Trophoblast cell (in vitro differentiated cells and primary cell): ENCODE measurements around the gene GTF3C4.
A peak's percentile ranks its signal among the peaks of the same experiment; 100 is the strongest.

ENCODE experiments used
- DNase-seq, 2 donors: peaks; one replicate each; pipeline ENCODE4 v3.0.0-alpha.2; 2016
- H2AFZ ChIP-seq: 2 replicates; pipeline ENCODE4 v1.6.1; 2013; ENCODE audit warnings: low read length, moderate library complexity, mild to moderate bottlenecking; ENCODE audit not compliant: insufficient read depth, poor library complexity
- H2AK5ac ChIP-seq: 2 replicates; pipeline ENCODE4 v1.6.1; 2013; ENCODE audit warnings: mild to moderate bottlenecking, low read length
- H2BK120ac ChIP-seq: 2 replicates; pipeline ENCODE4 v1.6.1; 2013; ENCODE audit warnings: low read length, mild to moderate bottlenecking, moderate library complexity; ENCODE audit not compliant: insufficient read depth, poor library complexity
- H2BK12ac ChIP-seq: 2 replicates; pipeline ENCODE4 v1.6.1; 2013; ENCODE audit warnings: mild to moderate bottlenecking, low read length, moderate library complexity
- H2BK5ac ChIP-seq: 2 replicates; pipeline ENCODE4 v1.6.1; 2013; ENCODE audit warnings: low read length, low read depth, moderate library complexity, mild to moderate bottlenecking; ENCODE audit not compliant: poor library complexity
- H3K14ac ChIP-seq: 2 replicates; pipeline ENCODE4 v1.6.1; 2013; ENCODE audit warnings: mild to moderate bottlenecking, low read length
- H3K18ac ChIP-seq: 2 replicates; pipeline ENCODE4 v1.6.1; 2013; ENCODE audit warnings: mild to moderate bottlenecking, low read length
- H3K23ac ChIP-seq: 2 replicates; pipeline ENCODE4 v1.6.1; 2013; ENCODE audit warnings: low read length
- H3K27ac ChIP-seq: 2 replicates; pipeline ENCODE4 v1.5.1; 2013; ENCODE audit warnings: low read depth, mild to moderate bottlenecking, inconsistent platforms, low read length, moderate library complexity
- H3K27me3 ChIP-seq: 2 replicates; pipeline ENCODE4 v1.6.1; 2013; ENCODE audit warnings: inconsistent platforms, mild to moderate bottlenecking, low read length, moderate library complexity; ENCODE audit not compliant: insufficient read depth
- H3K36me3 ChIP-seq, 2 experiments: 1 replicate in 1 of 2; 2 replicates in 1 of 2; pipeline ENCODE4 v1.6.1; 2013; ENCODE audit warnings: low read length in 2 of 2, mild to moderate bottlenecking in 2 of 2, moderate library complexity in 1 of 2; ENCODE audit not compliant: insufficient read depth in 2 of 2, control insufficient read depth in 1 of 2
- H3K4ac ChIP-seq: 2 replicates; pipeline ENCODE4 v1.6.1; 2013; ENCODE audit warnings: low read depth, mild to moderate bottlenecking, low read length, moderate library complexity
- H3K4me1 ChIP-seq, 2 experiments: 1 replicate in 1 of 2; 2 replicates in 1 of 2; pipeline ENCODE4 v1.6.1; 2013; ENCODE audit warnings: low read length in 2 of 2, mild to moderate bottlenecking in 2 of 2, moderate library complexity in 1 of 2; ENCODE audit not compliant: insufficient read depth in 2 of 2, control insufficient read depth in 1 of 2
- H3K4me2 ChIP-seq: 2 replicates; pipeline ENCODE4 v1.6.1; 2013; ENCODE audit warnings: inconsistent platforms, mild to moderate bottlenecking, low read length, moderate library complexity
- H3K4me3 ChIP-seq: 2 replicates; pipeline ENCODE4 v1.5.1; 2013; ENCODE audit warnings: mild to moderate bottlenecking, low read depth, low read length, inconsistent platforms
- H3K79me1 ChIP-seq: one replicate; pipeline ENCODE4 v1.6.1; 2013; ENCODE audit warnings: low read length
- H3K79me2 ChIP-seq: 2 replicates; pipeline ENCODE4 v1.6.1; 2013; ENCODE audit warnings: low read length, mild to moderate bottlenecking; ENCODE audit not compliant: control insufficient read depth, insufficient read depth, poor library complexity
- H3K9ac ChIP-seq: 2 replicates; pipeline ENCODE4 v1.6.1; 2013; ENCODE audit warnings: mild to moderate bottlenecking, low read length
- H3K9me3 ChIP-seq: 2 replicates; pipeline ENCODE4 v1.6.1; 2013; ENCODE audit warnings: low read depth, mild to moderate bottlenecking, control low read depth, inconsistent platforms, low read length; ENCODE audit not compliant: insufficient read depth
- H4K12ac ChIP-seq: 2 replicates; pipeline ENCODE4 v1.6.1; 2013; ENCODE audit warnings: low read depth, mild to moderate bottlenecking, low read length, moderate library complexity
- H4K8ac ChIP-seq: 2 replicates; pipeline ENCODE4 v1.6.1; 2013; ENCODE audit warnings: low read depth, mild to moderate bottlenecking, low read length, moderate library complexity
- H4K91ac ChIP-seq: one replicate; pipeline ENCODE4 v1.6.1; 2013; ENCODE audit warnings: low read depth, mild to moderate bottlenecking, low read length, moderate library complexity
- WGBS: extraction: QIAGEN DNeasy Blood & Tissue Kit; methylation state at CpG from one replicate; pipeline ENCODE4 v1.1.7; 2013; ENCODE audit warnings: missing lambda C conversion rate; ENCODE audit not compliant: insufficient read length, insufficient coverage; ENCODE audit errors: extremely low coverage; 5-methylcytosine and 5-hydroxymethylcytosine counted together

Gene GTF3C4

DNA sequence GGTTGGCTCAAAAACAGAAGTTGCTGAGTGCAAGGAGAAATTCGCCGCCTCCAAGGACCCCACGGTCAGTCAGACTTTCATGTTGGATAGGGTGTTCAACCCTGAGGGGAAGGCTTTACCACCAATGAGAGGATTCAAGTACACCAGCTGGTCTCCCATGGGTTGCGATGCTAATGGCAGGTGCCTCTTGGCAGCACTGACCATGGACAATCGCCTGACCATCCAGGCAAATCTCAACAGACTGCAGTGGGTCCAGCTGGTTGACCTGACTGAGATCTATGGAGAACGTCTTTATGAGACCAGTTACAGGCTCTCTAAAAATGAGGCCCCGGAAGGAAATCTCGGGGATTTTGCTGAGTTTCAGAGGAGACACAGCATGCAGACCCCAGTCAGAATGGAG, 7.7 kb downstream of the GTF3C4 start:
- no peak overlapping the region for H2AFZ ChIP-seq
- H3K36me3 ChIP-seq, result peaks cover 17 to 24% of the 10 kb centered on the region in 2 experiments
- no peaks in the 10 kb centered on the region for H3K79me2 ChIP-seq
- H3K27me3 ChIP-seq, result no peaks in the 10 kb centered on the region
- H3K9me3 ChIP-seq, result no peaks in the 10 kb centered on the region
- no peak overlapping the region for H3K18ac ChIP-seq
- H3K4me1 ChIP-seq, result peaks cover 0 to 2% of the 10 kb centered on the region in 2 experiments
- DNase-seq, result no peak
- no peak overlapping the region for H3K9ac ChIP-seq
- no peak overlapping the region for H2AK5ac ChIP-seq
- H3K27ac ChIP-seq, result no peak overlapping the region
- H2BK12ac ChIP-seq, result no peak overlapping the region
- no peak overlapping the region for H4K12ac ChIP-seq
- no peak overlapping the region for H3K23ac ChIP-seq
- no peak overlapping the region for H3K4me3 ChIP-seq
- H3K4ac ChIP-seq, result no peak overlapping the region
- no peak overlapping the region for H3K4me2 ChIP-seq
- H4K91ac ChIP-seq, result no peak overlapping the region
- no peak overlapping the region for H2BK5ac ChIP-seq
- no peak overlapping the region for H4K8ac ChIP-seq
- H3K79me1 ChIP-seq, result no peaks in the 10 kb centered on the region
- no peak overlapping the region for H3K14ac ChIP-seq
- no CpG with 5 or more reads among the region's 8 CpGs for WGBS
- H2BK120ac ChIP-seq, result no peak overlapping the region

DNA sequence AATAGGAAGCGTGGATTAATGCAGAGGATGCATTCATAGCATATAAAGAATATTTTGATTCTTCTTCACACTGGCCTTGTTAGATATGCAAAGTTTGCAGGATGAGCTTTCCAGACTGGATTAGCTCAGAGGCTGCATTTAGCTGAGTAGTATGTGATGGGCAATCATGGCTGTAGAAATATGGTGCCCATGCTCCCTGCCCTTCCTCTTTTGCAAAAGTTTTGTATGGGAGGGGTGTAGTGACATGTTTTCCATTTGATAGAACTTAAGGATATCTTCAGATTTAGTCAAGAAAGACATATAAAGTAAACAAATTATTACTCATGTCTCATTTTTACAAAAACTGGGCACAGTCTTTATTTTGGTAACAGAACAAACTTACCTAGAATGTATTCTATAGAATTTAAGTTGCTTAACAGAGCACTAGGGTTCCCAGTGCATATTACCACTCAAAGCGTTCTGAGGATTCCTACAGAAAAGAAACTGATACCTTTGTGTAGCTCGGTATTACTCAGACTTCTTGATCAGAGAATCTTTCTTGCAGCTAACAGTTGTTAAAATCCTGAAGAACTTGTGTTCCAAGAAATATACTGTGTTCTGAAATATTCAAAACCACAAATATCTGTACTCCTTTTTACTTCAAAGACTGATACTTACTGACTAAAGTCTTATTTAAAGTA, 9.8 kb downstream of the GTF3C4 start:
- H4K91ac ChIP-seq, result no peak overlapping the region
- no peak overlapping the region for H3K18ac ChIP-seq
- no peak overlapping the region for H3K4me3 ChIP-seq
- no peak overlapping the region for H2BK5ac ChIP-seq
- H3K9me3 ChIP-seq, result no peaks in the 10 kb centered on the region
- H3K27me3 ChIP-seq, result no peaks in the 10 kb centered on the region
- H3K36me3 ChIP-seq, result peaks cover 24 to 33% of the 10 kb centered on the region in 2 experiments
- H3K79me1 ChIP-seq, result no peaks in the 10 kb centered on the region
- no peak overlapping the region for H2AFZ ChIP-seq
- WGBS, result no CpG with 5 or more reads among the region's 3 CpGs
- no peak overlapping the region for H4K12ac ChIP-seq
- no peak overlapping the region for H4K8ac ChIP-seq
- H3K4ac ChIP-seq, result no peak overlapping the region
- H3K79me2 ChIP-seq, result no peaks in the 10 kb centered on the region
- no peaks in the 10 kb centered on the region for H3K4me1 ChIP-seq
- H3K9ac ChIP-seq, result no peak overlapping the region
- no peak overlapping the region for H2AK5ac ChIP-seq
- H3K23ac ChIP-seq, result no peak overlapping the region
- no peak overlapping the region for H2BK120ac ChIP-seq
- H3K27ac ChIP-seq, result no peak overlapping the region
- no peak overlapping the region for H3K4me2 ChIP-seq
- H2BK12ac ChIP-seq, result no peak overlapping the region
- H3K14ac ChIP-seq, result no peak overlapping the region
- DNase-seq, result no peak

DNA sequence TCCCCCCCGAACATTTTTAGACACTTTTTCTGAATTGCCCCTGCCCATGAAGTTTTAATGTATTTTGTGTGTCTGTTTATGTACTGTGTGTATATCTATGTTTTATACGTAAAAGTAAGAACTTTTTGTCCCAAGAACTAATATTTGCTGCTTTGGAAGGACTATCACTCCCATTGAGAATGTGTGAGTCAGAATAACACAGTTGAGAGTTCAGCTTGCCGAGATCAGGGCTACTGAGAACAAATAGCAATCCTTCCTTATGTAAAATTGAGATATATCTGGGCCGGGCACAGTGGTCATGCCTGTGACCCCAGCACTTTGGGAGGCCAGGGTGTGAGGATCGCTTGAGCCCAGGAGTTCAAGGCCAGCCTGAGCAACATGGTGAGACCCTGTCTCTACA, 11.3 kb downstream of the GTF3C4 start:
- H2AK5ac ChIP-seq, result no peak overlapping the region
- no peak overlapping the region for H3K9ac ChIP-seq
- WGBS, result no CpG with 5 or more reads among the region's 5 CpGs
- DNase-seq, result peak in 1 of 2 donors; percentile 12
- H3K23ac ChIP-seq, result no peak overlapping the region
- no peak overlapping the region for H2BK12ac ChIP-seq
- H4K12ac ChIP-seq, result no peak overlapping the region
- no peak overlapping the region for H3K4ac ChIP-seq
- H3K4me3 ChIP-seq, result no peak overlapping the region
- H3K27ac ChIP-seq, result no peak overlapping the region
- H4K8ac ChIP-seq, result no peak overlapping the region
- H3K4me1 ChIP-seq, result no peaks in the 10 kb centered on the region
- H3K79me2 ChIP-seq, result no peaks in the 10 kb centered on the region
- H3K18ac ChIP-seq, result no peak overlapping the region
- H4K91ac ChIP-seq, result no peak overlapping the region
- H3K27me3 ChIP-seq, result no peaks in the 10 kb centered on the region
- H3K14ac ChIP-seq, result no peak overlapping the region
- H3K36me3 ChIP-seq, result peaks cover 27 to 37% of the 10 kb centered on the region in 2 experiments
- no peaks in the 10 kb centered on the region for H3K79me1 ChIP-seq
- H2BK120ac ChIP-seq, result no peak overlapping the region
- H3K9me3 ChIP-seq, result no peaks in the 10 kb centered on the region
- H2BK5ac ChIP-seq, result no peak overlapping the region
- H3K4me2 ChIP-seq, result no peak overlapping the region
- no peak overlapping the region for H2AFZ ChIP-seq

DNA sequence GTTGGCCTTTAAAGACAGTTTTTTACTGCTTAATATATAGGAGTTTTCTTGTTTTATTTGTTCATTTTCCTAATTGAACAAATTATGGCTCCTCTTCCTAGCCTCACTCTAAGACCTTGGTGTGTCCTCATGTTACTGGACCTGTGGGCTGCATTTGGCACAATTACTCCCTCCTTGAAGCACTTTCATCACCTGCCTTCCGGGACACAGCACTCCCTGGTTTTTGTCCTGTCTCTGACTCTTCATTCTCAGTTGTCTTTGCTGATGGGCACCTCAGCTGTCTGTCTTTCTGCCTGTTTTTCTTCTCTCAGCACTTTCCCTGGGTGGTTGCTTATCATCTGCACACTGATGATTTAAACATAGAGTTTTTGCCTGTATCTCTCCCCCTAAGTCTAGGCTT, 13.6 kb downstream of the GTF3C4 start:
- H3K79me1 ChIP-seq, result no peaks in the 10 kb centered on the region
- no peak overlapping the region for H2BK12ac ChIP-seq
- H4K8ac ChIP-seq, result no peak overlapping the region
- H3K36me3 ChIP-seq, result peaks cover 21 to 36% of the 10 kb centered on the region in 2 experiments
- no peak overlapping the region for H3K4me3 ChIP-seq
- H3K18ac ChIP-seq, result no peak overlapping the region
- WGBS, result no CpG with 5 or more reads among the region's 1 CpG
- no peak overlapping the region for H3K23ac ChIP-seq
- DNase-seq, result no peak
- no peaks in the 10 kb centered on the region for H3K79me2 ChIP-seq
- no peak overlapping the region for H3K4ac ChIP-seq
- no peak overlapping the region for H4K91ac ChIP-seq
- H3K27ac ChIP-seq, result no peak overlapping the region
- H3K9ac ChIP-seq, result no peak overlapping the region
- no peaks in the 10 kb centered on the region for H3K27me3 ChIP-seq
- no peaks in the 10 kb centered on the region for H3K9me3 ChIP-seq
- no peak overlapping the region for H2BK120ac ChIP-seq
- no peak overlapping the region for H3K4me2 ChIP-seq
- no peak overlapping the region for H2AK5ac ChIP-seq
- H4K12ac ChIP-seq, result no peak overlapping the region
- H3K14ac ChIP-seq, result no peak overlapping the region
- H3K4me1 ChIP-seq, result no peaks in the 10 kb centered on the region
- H2AFZ ChIP-seq, result no peak overlapping the region
- no peak overlapping the region for H2BK5ac ChIP-seq
